HG03060 (cell line): ENCODE measurements around the gene PEF1.
A peak's percentile ranks its signal among the peaks of the same experiment; 100 is the strongest.

ENCODE experiments used
- ATAC-seq: cut with Tn5 transposase; IDR thresholded peaks from one replicate; pipeline ENCODE4 v1.9.1; 2021; ENCODE audit warnings: low read depth, moderate number of reproducible peaks; ENCODE audit not compliant: unreplicated experiment

PEF1 gene

GRCh38 chr1:31617916-31618746 lies 26.5 kb downstream of the PEF1 start:
- ATAC-seq, result no peak

GRCh38 chr1:31617218-31617915 lies 27.3 kb downstream of the PEF1 start, which contains the start of gene HCRTR1:
TSS of gene HCRTR1 (plus strand) at chr1:31617689. CDS start at chr1:31619193, 1,504 bp downstream.
- no peak for ATAC-seq

GRCh38 chr1:31615939-31616338 lies 28.7 kb downstream of the PEF1 start:
- ATAC-seq, result no peak

GRCh38 chr1:31615414-31615813 lies 29.3 kb downstream of the PEF1 start:
- ATAC-seq, result no peak

GRCh38 chr1:31614414-31615005 lies 30.2 kb downstream of the PEF1 start:
- ATAC-seq, result no peak

GRCh38 chr1:31609514-31610118 lies 35.1 kb downstream of the PEF1 start:
- no peak for ATAC-seq

- no peak for ATAC-seq
Observed at GRCh38 chr1:31607360-31607759, 37.3 kb downstream of the PEF1 start.

DNA sequence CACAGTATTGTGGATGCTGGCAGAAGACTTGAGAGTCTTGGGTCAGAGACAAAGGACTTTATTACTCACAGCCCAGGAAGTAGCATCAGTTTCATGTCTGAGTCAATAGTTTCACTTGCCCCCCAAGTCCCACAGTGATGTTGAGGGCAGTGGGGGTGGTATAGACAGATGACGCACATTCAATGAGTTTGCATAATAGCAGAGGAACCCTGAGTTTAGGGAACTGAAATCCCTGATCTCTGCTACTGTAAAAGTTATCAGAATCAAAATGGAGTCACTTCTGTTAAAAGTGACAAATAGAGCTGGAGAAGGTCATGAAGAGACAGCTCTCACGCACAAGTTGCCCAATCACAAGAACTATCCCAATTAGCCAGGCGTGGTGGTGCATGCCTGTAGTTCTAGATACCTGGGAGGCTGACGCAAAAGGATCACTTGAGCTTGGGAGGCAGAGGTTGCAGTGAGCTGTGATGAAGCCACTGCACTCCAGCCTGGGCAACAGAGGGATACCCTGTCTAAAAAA lies 38.7 kb downstream of the PEF1 start:
- peak; percentile 92 for ATAC-seq

GRCh38 chr1:31602081-31602480 lies 42.6 kb downstream of the PEF1 start:
- no peak for ATAC-seq

DNA sequence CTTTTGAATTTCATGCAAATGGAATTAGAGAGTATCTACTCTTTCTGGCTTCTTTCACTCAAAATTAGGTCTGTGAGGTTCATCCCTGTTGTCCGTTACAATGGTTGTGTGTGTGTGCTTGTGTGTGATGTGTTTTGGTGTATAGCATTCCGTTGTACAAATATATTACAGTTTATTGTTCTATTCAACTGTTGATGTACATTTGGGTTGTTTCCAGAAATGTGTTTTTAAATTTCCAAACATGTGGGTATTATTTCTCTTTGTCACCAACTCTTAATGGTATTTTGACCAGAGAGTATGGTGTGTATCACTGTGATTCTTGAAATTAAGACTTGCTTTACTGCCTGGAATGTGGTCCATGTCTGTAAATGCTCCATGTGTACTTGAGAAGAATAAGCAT lies 44.0 kb downstream of the PEF1 start:
- no peak for ATAC-seq

DNA sequence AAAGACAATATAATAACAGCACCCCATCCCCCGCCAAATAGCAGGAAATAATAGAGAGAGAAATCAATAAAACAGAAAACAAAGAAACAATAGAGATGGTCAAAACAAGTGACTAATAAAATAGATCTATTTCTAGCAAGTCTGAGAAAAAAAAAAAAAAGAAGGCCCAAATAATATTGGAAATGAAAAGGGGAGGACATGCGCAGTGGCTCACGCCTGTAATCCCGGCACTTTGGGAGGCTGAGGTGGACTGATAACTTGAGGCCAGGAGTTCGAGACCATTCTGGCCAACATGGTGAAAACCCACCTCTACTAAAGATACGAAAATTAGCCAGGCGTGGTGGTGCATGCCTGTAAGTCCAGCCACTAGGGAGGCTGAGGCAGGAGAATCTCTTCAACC lies 45.7 kb downstream of the PEF1 start:
- ATAC-seq, result no peak

DNA sequence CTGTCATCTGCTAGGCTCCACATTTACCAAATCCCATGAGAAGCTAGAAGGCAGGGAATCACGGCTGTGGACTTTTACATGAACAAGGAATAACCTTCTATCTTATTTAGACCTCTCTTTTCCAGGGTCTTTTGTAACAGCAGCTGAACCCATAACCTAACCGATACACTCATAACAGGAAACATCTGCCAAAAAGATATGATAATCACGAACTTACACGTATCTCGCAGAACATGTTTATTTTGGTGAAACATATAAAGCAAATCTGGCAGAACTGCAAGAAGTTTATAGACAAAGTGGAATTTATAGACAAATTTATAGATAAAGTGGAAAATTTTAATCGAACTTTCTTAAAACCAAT lies 48.0 kb downstream of the PEF1 start:
- ATAC-seq, result no peak

- ATAC-seq, result no peak
Observed at GRCh38 chr1:31595836-31596736, 48.6 kb downstream of the PEF1 start.

DNA sequence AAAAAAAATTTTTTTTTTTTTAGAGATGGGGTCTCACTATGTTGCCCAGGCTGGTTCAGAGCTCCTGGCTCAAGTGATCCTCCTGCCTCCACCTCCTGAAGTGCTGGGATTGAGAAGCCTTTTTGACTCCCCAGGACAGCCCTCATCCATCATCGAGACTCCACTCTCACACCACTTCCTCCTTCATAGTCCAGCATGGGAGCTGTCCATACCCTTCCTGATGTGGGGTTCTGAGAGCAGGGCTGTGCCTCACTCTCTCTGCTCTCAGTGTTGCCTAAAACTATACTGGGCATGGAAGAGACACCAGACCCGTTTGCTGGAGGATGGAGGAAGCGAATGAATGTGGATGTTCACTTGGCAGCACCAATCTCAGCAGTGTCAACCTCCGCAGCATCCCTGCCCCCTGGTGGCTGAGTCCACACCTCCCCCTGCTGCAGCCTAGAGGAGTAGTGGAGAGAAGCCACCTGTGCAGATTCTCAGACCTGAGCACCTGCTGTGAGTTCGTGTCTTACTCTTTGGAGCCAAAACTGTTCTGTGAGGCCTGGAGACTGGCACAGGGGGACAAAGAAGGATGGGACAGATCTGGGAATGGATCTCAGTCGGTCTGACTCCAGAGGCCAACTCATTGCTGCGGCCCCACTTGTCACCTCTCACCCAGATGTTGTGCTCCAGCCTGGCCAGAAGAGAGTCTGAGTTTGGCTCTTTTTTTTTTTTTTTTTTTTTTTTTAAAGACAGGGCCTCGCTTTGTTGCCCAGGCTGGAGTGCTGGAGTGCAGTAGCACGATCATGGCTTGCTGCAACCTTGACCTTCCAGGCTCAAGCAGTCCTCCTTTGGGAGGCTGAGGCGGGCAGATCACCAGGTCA lies 50.7 kb downstream of the PEF1 start:
- ATAC-seq, result no peak

- no peak for ATAC-seq
Observed at GRCh38 chr1:31593136-31593665, 51.5 kb downstream of the PEF1 start.

GRCh38 chr1:31592132-31592531 lies 52.5 kb downstream of the PEF1 start:
- ATAC-seq, result no peak

DNA sequence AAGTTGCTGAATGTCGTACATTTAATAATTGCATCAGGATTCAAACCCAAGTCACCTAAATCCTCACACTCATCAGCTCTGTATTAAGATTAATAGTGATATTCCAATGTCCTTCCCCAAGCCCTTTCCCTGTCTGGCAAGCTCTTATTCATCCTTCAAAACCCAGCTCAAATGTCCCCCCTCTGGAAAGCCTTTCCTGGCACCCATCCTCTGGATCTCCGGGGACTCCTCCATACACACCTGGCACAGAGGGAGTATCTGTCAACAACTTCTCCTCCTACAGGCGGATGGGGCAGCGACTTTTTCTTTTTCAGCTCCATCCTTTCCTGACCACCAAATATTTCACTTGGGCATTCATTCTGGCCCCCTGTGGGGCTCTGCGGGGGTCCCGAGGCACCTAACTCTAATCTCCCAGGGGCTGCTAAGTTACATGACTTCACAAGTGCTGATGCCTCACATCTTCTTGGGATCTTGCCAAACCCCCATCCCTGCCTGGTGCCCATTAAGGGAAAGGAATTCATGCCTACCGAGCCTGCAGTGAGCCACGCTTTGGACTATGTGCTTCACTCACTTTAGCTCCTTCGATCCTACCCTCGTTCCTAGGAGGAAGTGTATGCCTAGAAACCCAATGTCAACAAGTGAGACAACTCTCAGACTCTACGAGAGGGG lies 53.1 kb downstream of the PEF1 start:
- no peak for ATAC-seq
